Tibial nerve (tissue), 3 donors: ENCODE measurements around the gene ALDH1L1.

Source experiments
- POLR2A ChIP-seq, 2 donors: fragments of 450-650 bp; IDR thresholded peaks; one replicate each; pipeline ENCODE4 v1.6.1; 2017; ENCODE audit warnings: antibody characterized with exemption in 2 of 2, mild to moderate bottlenecking in 2 of 2, moderate library complexity in 2 of 2
- TF ChIP-seq, protein P1 (sequence below), 5 experiments: fragments of 200-600 bp in 3 of 5; fragments of 450-650 bp in 2 of 5; sonication (generic) in 3 of 5; IDR thresholded peaks; one replicate each; pipeline ENCODE4 v1.5.1; 2016 to 2019; ENCODE audit warnings: antibody characterized with exemption in 5 of 5, mild to moderate bottlenecking in 3 of 5, moderate library complexity in 2 of 5

DNA sequence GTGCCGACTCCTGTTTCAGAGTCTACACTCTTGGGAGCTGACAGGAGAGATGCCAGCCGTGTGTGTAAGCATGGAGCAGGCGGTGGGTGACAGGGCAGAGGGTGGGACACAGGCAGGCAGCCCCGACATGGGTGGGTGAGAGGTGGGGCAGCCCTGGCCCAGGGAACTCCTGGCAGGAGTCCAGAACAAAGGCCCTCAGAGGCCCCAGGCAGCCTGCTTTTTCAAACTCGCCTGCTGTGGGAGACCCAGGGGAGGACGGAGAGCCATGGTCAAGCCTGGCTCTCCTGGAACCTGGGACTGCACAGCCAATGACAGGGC is 67.2 kb downstream of the ALDH1L1 start:
- TF ChIP-seq, protein P1, sequence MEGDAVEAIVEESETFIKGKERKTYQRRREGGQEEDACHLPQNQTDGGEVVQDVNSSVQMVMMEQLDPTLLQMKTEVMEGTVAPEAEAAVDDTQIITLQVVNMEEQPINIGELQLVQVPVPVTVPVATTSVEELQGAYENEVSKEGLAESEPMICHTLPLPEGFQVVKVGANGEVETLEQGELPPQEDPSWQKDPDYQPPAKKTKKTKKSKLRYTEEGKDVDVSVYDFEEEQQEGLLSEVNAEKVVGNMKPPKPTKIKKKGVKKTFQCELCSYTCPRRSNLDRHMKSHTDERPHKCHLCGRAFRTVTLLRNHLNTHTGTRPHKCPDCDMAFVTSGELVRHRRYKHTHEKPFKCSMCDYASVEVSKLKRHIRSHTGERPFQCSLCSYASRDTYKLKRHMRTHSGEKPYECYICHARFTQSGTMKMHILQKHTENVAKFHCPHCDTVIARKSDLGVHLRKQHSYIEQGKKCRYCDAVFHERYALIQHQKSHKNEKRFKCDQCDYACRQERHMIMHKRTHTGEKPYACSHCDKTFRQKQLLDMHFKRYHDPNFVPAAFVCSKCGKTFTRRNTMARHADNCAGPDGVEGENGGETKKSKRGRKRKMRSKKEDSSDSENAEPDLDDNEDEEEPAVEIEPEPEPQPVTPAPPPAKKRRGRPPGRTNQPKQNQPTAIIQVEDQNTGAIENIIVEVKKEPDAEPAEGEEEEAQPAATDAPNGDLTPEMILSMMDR (IDR thresholded peaks at IDR 0.05) = no peak
- no peak for TF ChIP-seq POLR2A (IDR thresholded peaks at IDR 0.05)
